ENCODE data around the gene CMPK1.
A peak's percentile ranks its signal among the peaks of the same experiment; 100 is the strongest.
"Not testable (repeated sequence)": the region's sequence is repeated elsewhere in the genome, so short reads cannot be mapped to it uniquely, and the experiment has no call there.

The CMPK1 gene

DNA sequence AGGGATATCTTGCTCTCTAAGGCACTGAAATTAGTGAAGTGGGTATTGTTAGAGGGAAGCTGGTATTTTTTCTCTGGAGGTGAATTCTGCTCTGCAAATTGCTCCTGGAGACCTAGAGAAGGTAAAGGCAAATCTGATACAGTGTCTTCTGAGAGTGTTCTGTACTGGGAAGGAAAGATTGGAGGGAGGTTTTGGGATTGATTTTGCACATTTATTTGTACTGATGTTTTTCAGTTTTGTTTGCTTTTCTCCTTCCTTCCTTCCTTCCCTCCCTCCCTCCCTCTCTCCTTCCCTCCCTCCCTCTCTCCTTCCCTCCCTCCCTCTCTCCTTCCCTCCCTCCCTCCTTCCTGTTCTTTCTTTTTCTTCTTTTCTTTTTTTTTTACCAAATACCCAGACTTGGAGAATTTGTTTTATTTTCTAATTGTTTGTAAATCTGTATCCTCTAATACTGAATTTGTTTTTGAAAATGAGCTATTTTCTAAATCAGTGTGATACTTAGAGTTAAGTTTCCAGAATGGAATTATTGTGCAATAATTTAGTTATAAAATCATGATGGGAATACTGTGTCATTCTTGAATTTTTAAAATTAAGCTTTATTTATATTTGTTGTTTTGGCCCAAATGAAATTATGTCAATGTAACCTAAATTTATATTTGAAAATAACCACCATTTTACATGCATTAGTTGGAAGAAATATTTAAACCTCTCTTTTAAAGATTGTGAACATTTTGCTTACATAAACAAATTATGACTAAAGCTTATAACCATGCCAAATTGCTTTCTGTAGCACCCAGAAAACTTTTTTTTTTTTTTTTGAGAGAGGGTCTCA is 4.9 kb downstream of the CMPK1 start:
- no peak for DNase-seq

DNA sequence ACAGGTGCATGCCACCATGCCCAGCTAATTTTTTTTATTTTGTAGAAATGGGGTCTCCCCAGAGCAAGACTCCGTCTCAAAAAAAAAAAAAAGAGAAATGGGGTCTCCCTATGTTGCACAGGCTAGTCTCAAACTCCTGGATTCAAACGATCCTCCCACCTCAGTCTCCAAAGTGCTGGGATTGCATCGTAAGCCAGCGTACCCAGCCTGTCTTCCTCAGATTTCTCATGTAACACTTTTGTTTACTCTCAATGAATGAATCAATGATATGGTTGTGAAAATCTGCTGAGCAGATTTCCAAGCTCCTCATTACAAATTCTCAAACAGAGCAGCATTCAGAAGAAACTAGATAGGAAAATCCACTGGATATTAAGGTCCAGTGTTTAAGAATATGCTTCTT is 6.6 kb downstream of the CMPK1 start:
- DNase-seq, result no peak

DNA sequence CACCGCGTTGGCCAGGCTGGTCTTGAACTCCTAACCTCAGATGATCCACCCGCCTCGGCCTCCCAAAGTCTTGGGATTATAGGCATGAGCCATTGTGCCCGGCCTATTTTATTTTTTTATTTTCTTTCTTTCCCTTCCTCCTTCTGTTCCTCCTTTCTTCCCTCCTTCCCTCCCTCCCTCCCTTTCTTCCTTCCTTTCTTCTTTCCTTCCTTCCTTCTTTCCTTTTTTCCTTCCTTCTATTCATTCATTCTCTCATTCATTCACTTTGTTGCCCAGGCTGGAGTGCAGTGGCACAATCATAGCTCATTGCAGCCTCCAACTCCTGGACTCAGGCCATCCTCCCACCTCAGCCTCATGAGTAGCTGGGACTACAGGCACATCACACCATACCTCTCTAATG is 13.4 kb downstream of the CMPK1 start:
- DNase-seq, result not testable (repeated sequence)

DNA sequence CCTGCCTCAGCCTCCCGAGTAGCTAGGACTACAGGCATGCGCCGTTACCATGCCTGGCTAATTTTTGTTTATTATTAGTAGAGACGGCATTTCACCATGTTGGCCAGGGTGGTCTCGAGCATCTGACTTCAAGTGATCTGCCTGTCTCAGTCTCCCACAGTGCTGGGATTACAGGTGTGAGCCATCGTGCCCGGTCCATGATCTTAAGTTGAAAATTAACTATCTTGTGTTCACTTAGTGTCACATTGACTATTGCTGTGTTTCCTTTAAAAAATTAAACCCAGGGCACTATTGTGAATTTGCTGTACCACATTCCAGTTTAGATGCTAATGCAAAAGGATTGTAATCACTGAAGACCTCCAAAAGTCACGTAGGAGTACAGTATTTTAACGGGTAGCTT is 14.1 kb downstream of the CMPK1 start:
- no peak for DNase-seq

DNA sequence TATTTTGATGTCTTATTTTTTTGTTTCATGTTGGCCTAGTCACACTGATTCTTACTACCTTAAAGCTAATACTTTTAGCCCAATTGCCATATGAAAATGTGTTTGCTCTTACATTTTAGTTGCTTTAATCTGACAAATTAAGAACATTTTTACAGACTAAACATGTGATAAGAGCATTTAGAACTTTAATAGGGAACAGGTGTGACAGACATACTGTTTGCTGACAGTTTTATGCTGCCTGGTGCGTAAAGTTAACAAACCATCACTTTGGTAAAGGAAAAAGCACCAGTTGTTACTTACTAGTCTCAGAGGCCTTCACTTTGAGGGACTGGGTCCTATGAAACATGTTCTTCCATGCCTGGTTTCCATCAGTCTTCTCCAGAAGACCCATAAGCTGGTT is 14.7 kb downstream of the CMPK1 start:
- no peak for DNase-seq

DNA sequence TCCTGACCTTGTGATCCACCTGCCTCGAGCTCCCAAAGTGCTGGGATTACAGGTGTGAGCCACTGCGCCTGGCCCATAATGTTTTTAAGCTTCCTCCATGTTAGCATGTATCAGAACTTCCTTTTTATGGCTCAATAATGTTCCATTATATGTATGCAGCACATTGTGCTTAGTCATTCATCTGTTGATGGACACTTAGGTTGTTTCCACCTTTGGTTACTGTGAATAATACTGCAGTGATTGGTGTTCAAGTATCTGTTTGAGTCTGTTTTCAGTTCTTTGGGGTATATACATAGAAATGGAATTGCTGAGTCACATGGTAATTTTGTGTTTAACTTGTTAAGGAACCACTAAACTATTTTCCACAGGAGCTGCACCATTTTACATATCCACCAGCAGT is 17.7 kb downstream of the CMPK1 start:
- DNase-seq, result no peak

DNA sequence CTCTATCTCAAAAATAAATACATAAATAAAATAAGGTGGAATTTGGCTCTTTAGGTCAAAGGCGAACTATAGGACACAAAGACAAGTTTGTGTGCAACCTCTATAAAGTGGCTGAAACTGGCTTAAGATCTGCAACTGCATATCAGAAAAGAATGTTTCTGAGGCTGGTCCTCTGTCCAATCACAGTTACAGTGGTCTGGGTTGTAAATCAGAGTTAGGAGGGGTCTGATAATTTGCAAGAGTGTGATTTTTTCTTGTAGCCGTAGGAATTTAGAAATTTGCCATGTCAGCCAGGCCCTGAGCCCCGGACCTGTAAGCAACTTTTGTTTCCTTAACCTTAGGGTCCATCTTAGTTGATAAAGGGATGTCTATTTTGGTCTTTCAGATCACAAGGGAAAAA is 27.8 kb downstream of the CMPK1 start:
- no peak for DNase-seq

DNA sequence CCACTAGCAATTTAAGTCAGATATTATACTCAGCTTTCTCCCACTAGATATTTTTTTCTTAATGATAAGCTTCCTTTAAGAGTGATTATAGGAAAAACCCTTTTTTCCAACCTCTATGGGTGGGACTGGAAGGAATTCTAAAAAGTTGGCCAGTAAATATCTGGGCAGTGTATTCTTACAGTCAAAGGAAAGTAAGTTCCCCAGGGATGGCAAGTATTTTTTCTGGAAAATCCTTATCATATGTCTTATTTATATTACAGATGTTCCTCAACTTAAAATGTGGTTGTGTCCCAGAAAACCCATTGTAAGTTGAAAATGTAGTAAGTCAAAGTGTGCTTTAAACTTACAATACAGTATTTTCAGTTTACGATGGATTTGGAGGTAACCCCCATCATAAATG is 29.2 kb downstream of the CMPK1 start:
- no peak for DNase-seq

DNA sequence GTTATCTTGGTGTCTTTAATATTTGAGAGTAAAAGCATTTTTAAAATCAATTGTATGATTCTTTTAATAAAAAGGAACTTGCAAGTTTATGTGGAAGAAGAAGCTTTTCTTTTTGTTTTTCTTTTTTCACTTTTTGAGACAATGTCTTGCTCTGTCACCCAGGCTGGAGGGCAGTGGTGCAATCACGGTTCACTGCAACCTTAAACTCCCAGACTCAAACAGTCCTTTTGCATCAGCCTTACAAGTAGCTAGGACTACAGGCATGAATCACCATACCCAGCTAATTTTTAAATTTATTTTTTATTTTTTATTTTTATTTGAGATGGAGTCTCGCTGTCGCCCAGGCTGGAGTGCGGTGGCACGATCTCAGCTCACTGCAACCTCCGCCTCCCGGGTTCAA is 34.1 kb downstream of the CMPK1 start:
- DNase-seq, result no peak

DNA sequence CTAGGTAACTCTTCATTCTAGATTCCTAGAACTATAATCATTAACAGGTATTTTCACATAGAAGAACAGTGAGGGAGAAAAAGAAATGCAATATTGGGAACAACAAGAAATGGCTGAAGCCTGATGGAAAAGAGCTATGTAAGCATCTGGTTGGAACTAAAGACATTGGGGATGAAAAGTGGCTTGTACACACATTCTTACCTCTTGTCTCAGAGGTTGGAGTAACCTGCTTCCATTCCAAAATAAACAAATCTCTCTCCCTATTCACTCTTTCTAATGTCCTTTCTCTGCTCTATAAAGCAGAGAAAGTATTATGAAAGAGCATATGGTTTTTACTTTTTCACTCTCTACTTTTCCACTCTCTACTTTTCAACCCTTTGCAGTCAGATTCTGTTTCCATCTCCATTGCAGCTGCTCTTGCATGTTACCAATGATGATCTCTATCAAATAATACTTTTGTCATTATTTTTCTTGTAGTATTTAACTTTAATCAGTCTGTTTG is 37.5 kb downstream of the CMPK1 start:
- DNase-seq, result no peak

DNA sequence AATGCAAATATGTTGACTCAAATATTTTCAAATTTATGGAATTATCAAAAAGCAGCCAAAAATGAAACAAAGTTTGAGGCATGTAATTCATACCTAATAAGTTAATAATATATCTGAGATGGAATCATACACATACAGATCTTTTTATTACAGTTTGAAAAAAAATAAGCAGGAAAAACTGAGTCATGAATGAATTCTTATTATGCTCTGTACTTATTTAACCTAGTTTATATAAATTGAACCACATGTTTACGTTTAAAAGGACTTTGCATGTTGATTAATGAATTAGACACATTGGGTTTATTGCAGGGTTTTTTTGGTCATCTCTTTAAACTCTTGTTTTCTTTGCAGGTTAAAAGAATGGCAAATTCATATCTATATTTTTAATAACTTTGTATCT is 40.9 kb downstream of the CMPK1 start:
- no peak for DNase-seq

DNA sequence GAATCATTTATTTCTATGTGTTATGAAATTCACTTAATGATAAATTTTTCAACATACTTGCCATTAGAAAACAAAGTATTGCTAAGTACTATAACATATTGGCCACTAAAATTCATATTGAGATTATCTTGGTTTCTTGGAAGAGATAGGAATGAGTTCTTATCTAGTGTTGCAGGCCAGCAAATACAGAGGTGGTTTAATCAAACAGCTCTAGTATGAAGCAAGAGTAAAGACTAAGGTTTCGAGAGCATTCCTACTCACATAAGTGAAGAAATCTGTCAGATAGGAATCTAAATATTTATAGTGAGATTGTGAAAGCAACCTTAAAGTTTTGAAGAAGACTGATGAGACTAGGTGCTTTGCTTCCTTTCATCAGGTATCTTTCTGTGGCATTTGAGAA is 44.6 kb downstream of the CMPK1 start:
- DNase-seq, result no peak

DNA sequence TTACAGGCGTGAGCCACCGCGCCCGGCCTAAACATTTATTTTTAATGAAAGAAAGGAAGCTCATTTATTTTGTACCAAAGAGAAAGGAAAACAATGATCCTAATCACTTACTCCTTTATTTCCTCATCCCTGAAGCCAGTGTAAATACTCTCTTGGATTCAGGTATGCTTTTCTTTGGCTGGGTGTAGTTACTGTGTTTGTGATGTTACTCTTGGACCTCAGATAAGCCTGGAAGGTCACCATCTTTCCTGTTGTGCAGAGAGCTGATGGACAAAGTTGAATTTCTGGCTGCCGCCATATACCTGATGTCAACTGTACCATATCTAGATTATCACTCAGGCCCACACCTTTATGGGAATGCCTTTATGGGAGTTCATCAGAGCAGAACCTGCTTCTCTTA is 47.1 kb downstream of the CMPK1 start:
- no peak for DNase-seq

DNA sequence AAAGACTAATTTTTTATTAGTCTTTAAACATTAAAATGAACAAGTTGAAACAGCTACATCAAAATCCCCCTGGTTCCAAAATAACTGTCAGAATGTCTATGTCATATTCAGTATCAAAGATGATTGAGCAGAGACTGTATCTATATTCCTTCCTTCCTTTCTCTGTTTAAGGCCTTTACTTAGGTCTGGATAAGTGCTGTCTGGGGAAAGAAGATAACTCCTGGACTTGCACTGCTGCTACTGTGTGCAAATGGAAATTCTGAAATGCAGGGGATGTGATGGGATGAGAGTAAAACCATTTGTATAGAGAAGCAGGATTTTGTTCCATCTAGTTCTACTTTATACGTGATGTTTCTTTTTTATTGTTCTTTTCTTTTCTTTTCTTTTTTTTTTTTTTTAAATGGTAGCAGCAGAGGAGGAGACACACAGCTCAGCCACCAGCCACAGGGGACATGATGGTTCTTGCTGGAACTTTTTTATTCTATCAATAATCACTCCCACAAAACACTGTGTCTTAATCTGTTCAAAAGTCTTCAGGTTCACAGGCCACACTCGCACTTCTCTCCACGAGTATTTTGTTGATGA is 48.9 kb downstream of the CMPK1 start:
- no peak for DNase-seq

DNA sequence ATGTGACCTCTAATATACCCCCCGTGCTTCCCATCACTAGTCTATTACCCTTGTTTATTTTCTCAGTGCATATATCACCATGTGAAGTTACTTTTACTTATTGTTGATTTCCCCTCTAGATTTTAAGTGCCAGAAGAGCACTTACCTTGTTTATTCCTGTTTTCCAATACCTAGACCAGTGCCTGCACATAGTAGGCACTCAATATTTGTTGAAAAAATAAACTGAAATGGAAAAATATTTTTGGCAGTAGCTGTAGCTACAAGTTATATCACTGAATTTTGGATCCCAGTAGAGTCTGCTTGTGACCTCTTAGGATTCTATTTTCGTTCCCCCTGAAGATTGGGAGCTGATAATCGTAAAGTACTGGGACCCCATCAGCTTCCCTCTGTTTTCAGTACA is 50.5 kb downstream of the CMPK1 start:
- no peak for DNase-seq

DNA sequence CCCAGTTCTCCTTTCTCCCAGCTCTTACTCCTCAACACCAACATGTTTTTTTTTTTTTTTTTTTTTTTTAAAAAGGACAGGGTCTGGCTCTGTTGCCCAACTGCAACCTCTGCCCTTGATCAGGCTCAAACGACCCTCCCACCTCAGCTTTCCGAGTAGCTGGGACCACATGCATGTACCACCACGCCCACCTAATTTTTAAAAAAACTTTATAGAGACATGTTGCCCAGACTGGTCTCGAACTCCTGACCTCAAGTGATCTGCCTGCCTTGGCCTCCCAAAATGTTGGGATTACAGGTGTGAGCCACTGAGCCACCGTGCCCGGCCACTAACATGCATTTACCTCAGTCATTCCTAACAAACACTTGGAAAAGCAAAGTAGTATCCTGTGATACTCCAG is 51.4 kb downstream of the CMPK1 start:
- DNase-seq, result no peak

DNA sequence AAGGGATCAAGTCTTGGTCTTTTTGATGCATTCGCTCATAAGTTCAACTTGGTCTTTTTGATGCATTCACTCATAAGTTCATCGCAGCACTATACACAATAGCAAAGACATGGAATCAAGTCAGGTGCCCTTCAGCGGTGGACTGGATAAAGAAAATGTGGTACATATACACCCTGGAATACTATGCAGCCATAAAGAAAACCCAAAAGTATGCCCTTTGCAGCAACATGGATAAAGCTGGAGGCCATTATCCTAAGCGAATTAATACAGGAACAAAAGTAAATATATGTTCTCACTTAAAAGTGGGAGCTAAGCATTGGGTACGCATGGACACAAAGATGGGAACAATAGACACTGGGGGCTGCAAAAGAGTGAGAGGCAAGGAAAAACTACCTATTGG is 52.7 kb downstream of the CMPK1 start:
- no peak for DNase-seq

DNA sequence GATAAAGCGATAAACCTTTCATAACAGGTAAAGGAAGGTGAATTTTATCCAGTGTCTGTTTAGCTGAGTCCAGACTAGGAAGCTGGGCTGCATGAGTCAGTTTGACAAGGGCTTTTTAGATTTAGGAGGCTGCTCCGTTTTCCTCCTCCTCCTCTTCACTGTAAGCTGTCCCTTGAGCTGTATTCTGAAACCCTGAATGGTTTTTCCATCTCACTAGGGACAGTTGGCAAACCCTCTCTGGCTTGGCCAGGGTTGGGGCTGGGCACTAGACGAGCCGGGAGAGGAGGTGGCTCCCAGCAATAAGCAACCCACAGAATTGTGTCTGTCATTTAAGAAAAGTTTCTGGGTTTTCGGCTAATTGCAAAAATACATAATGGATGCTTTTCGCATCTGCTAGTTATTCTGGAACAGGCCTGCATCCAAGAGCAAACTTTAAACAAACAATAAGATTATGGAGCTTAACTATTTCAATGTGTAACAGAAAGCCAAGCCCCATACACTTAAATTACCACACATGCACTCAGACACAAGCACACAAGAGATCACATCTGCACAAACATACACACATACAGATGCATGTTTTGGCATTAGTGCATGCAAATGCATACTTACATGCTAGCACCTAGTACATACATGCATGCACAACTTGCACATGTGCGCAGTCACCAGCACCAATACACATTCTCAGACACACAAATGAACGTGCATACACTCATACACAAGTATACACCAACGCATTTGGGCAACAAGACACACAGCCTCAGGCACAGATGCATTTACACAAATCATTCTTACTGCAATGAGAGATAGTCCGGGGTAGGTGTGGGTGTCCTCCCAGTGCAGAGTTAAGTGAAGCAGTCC is 54.7 kb downstream of the CMPK1 start:
- no peak for DNase-seq

DNA sequence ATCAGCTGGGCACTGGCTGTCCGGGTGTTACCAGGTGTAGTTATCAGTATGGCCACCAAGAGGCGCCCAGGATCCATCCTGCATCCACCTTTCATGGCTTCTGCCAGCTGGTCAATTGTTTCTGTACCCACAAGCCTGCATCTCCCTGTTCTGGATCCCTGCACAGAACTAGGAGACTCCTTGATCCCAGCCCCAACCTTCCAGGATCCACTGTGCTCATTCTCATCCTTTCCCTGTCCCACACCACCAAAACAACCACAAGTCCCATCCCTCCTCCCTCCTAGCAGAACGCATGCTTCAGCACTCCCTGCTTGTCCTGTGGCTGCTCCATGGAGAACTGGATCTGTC is 55.3 kb downstream of the CMPK1 start:
- peak; percentile 69 for DNase-seq

DNA sequence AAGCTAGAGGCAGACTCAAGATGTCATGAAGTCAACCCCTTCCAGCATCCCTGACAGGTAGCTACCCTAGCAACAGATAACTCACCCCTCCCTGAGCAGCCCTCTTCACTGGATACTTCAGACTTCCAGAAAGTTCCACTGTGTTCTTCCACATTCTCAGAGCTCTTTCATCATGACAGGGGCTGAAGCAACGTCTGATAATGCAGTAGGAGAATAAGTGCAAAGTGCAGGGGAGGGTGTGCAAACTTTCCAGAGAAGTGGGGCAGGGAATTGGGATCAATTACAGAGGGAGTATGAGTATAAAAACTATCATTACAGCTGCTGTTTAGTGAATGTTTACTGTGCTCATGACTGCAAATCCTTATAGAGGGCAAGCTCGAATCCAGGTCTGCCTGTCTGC is 56.1 kb downstream of the CMPK1 start:
- DNase-seq, result no peak

DNA sequence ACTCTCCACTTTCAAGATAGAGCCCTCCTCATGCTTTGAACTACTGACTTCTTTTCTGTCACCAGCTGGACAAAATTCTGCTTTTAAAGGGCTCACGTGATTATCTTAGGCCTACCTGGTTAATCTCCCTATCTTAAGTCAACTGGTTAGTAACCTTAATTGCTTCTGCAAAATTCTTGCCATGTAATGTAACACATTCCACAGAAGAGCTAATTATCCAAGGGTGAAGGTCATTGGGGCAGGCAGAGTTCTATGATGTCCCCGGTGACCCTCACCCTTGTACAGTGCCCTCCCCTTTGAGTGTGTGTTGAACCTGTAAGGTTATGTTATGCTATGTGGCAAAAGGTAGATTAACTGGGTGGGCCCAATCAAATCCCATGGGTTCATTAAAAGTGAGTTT is 57.3 kb downstream of the CMPK1 start:
- no peak for DNase-seq

DNA sequence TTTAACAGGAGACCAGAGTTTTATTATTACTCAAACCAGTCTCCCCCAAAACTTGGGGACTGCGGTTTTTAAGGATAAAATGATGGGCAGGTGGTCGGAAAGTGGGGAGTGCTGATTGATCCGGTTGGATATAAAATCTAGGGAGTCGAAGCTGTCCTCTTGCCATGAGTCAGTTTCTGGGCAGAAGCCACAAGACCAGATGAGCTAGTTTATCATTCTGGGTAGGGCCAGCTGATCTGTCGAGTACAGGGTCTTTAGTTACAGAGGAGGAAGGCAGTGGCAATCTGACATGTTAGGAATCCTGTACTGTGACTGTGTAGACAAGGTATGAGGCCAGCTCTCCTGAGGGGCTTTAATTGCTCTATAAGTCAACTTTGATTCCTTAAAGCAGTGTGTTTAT is 59.6 kb downstream of the CMPK1 start:
- no peak for DNase-seq

DNA sequence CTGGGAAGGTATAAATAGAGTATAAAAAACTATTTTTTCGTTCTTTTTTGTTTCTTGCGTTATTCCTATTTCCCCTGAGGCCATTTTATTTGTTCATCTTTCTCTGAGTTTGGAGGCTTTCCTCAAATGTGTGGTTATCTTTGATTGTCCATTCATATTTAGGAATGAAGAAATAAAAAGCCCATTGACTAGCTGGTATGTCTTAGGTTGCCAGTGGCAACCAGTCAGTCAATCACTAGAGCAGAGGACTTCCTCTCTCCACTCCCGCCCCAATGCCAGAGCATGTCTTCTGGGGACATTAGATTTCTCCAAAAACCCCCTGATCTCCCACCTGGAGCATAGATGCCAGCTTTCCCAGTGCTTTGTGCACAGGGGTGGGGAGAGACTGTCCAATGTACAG is 61.8 kb downstream of the CMPK1 start:
- DNase-seq, result no peak

DNA sequence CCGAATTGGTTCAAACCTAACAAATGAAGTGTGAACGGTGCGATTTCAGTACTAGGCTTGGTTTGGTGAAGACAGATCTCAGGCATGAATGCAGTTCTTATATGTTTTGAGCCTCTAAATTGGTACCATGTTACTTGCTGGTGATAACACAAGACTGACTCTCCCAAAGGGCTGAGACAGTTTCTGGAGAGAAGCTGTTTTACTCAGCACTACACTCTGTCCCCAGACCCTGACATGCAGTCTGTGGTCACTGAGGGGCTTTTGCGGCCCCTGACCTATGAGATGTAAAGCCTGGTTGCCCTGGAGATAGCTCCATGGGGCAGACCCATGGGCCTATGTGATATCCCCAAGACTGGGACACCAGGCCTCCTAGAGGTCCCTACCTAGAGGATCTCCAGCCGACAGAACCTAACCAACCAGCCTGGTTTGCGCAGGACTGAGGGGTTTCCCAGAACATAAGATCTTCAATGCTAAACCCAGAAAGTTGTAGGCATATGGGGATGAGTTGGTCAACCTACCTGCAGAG is 63.1 kb downstream of the CMPK1 start:
- no peak for DNase-seq
